ENCODE data around the gene NR1D1. TPM values are rescaled to one million over a fixed set of nuclear protein-coding genes. Genes with fewer than 3 reads are reported as not detected.

NR1D1 gene
- total and polyA plus RNA-seq, 2 of the 13 experiments (the other 11 are each of a cell fraction or from before 2014, with no cell fraction given) = 2.1 to 2.7 TPM

DNA sequence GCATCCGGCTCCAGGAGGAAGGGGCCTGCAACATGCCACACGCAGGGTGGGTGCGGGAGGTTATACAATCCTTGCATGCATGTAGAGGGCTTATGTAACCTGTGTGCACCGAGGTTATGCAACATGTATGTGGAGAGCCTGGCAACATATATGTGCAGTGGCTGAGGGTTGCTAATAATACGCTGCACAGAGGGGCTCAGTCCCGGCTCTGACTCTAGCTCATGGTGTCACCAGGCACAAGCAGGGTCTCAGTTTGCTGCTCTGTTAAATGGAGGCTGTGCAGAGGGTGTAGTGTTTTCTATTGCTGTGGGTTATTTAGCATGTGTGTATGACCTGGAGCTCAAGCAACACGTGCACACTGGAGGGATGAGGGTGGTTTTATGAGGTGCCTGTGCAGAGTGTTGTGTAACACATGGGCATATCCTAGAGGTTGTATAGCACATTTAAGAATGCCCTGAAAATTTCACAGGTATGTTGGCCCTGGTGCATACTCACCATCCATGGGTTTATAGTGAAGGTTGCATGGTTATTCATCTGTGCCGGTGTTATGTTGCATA, 24.4 kb downstream of the NR1D1 start (continued):
- TF ChIP-seq, protein P1, sequence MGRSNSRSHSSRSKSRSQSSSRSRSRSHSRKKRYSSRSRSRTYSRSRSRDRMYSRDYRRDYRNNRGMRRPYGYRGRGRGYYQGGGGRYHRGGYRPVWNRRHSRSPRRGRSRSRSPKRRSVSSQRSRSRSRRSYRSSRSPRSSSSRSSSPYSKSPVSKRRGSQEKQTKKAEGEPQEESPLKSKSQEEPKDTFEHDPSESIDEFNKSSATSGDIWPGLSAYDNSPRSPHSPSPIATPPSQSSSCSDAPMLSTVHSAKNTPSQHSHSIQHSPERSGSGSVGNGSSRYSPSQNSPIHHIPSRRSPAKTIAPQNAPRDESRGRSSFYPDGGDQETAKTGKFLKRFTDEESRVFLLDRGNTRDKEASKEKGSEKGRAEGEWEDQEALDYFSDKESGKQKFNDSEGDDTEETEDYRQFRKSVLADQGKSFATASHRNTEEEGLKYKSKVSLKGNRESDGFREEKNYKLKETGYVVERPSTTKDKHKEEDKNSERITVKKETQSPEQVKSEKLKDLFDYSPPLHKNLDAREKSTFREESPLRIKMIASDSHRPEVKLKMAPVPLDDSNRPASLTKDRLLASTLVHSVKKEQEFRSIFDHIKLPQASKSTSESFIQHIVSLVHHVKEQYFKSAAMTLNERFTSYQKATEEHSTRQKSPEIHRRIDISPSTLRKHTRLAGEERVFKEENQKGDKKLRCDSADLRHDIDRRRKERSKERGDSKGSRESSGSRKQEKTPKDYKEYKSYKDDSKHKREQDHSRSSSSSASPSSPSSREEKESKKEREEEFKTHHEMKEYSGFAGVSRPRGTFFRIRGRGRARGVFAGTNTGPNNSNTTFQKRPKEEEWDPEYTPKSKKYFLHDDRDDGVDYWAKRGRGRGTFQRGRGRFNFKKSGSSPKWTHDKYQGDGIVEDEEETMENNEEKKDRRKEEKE (IDR thresholded peaks at IDR 0.05) = no peak
- TF ChIP-seq TBL1XR1 (IDR thresholded peaks at IDR 0.05; ENCODE audit: borderline replicate concordance, low read length, partially characterized antibody) = peak; percentile 9
- TF ChIP-seq, protein P2, sequence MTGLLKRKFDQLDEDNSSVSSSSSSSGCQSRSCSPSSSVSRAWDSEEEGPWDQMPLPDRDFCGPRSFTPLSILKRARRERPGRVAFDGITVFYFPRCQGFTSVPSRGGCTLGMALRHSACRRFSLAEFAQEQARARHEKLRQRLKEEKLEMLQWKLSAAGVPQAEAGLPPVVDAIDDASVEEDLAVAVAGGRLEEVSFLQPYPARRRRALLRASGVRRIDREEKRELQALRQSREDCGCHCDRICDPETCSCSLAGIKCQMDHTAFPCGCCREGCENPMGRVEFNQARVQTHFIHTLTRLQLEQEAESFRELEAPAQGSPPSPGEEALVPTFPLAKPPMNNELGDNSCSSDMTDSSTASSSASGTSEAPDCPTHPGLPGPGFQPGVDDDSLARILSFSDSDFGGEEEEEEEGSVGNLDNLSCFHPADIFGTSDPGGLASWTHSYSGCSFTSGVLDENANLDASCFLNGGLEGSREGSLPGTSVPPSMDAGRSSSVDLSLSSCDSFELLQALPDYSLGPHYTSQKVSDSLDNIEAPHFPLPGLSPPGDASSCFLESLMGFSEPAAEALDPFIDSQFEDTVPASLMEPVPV (CRISPR knock-in tag; IDR thresholded peaks at IDR 0.05) = no peak
- peak; percentile 40; the same call in 1 of the 2 replicates for TF ChIP-seq ZNF501 (CRISPR knock-in tag; IDR thresholded peaks at IDR 0.05)
- 0 out of 2 replicates have a peak, but pooled peaks have one; percentile 75 for TF ChIP-seq ZNF572 (CRISPR knock-in tag; IDR thresholded peaks at IDR 0.05)
- TF ChIP-seq ZNF629 (CRISPR knock-in tag; conservative IDR thresholded peaks at IDR 0.05) = peak; percentile 81
- 0 out of 2 replicates have a peak, but pooled peaks have one; percentile 29 for TF ChIP-seq ZNF589 (CRISPR knock-in tag; conservative IDR thresholded peaks at IDR 0.05)
- TF ChIP-seq, protein P3, sequence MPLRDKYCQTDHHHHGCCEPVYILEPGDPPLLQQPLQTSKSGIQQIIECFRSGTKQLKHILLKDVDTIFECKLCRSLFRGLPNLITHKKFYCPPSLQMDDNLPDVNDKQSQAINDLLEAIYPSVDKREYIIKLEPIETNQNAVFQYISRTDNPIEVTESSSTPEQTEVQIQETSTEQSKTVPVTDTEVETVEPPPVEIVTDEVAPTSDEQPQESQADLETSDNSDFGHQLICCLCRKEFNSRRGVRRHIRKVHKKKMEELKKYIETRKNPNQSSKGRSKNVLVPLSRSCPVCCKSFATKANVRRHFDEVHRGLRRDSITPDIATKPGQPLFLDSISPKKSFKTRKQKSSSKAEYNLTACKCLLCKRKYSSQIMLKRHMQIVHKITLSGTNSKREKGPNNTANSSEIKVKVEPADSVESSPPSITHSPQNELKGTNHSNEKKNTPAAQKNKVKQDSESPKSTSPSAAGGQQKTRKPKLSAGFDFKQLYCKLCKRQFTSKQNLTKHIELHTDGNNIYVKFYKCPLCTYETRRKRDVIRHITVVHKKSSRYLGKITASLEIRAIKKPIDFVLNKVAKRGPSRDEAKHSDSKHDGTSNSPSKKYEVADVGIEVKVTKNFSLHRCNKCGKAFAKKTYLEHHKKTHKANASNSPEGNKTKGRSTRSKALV (CRISPR knock-in tag; IDR thresholded peaks at IDR 0.05) = no peak
- TF ChIP-seq ZNF317 (CRISPR knock-in tag; IDR thresholded peaks at IDR 0.05) = 0 out of 2 replicates have a peak, but pooled peaks have one; percentile 11
- peak; percentile 68 for TF ChIP-seq ZC3H13 (CRISPR knock-in tag; IDR thresholded peaks at IDR 0.05)
- peak; percentile 4; the same call in 1 of the 2 replicates for TF ChIP-seq RXRB (CRISPR knock-in tag; IDR thresholded peaks at IDR 0.05; ENCODE audit: borderline replicate concordance)
- 0 out of 2 replicates have a peak, but pooled peaks have one; percentile 6 for TF ChIP-seq CEBPG (CRISPR knock-in tag; IDR thresholded peaks at IDR 0.05)
- TF ChIP-seq JUNB (CRISPR knock-in tag; IDR thresholded peaks at IDR 0.05; ENCODE audit: borderline replicate concordance) = 0 out of 2 replicates have a peak, but pooled peaks have one; percentile 41
- TF ChIP-seq MZF1 (CRISPR knock-in tag; IDR thresholded peaks at IDR 0.05; ENCODE audit: borderline replicate concordance) = no peak
- TF ChIP-seq, protein P4, sequence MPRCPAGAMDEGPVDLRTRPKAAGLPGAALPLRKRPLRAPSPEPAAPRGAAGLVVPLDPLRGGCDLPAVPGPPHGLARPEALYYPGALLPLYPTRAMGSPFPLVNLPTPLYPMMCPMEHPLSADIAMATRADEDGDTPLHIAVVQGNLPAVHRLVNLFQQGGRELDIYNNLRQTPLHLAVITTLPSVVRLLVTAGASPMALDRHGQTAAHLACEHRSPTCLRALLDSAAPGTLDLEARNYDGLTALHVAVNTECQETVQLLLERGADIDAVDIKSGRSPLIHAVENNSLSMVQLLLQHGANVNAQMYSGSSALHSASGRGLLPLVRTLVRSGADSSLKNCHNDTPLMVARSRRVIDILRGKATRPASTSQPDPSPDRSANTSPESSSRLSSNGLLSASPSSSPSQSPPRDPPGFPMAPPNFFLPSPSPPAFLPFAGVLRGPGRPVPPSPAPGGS (CRISPR knock-in tag; IDR thresholded peaks at IDR 0.05) = peak; percentile 46; the same call in 1 of the 2 replicates
- TF ChIP-seq, protein P5, sequence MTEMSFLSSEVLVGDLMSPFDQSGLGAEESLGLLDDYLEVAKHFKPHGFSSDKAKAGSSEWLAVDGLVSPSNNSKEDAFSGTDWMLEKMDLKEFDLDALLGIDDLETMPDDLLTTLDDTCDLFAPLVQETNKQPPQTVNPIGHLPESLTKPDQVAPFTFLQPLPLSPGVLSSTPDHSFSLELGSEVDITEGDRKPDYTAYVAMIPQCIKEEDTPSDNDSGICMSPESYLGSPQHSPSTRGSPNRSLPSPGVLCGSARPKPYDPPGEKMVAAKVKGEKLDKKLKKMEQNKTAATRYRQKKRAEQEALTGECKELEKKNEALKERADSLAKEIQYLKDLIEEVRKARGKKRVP (CRISPR knock-in tag; IDR thresholded peaks at IDR 0.05) = peak in 1 of 2 experiments; percentile 42; a peak in 1 of 4 replicates
